Measurements from ENCODE around the gene ST6GALNAC1.
A peak's percentile ranks its signal among the peaks of the same experiment; 100 is the strongest.
"Not testable (repeated sequence)": the region's sequence is repeated elsewhere in the genome, so short reads cannot be mapped to it uniquely, and the experiment has no call there.

Gene ST6GALNAC1

DNA sequence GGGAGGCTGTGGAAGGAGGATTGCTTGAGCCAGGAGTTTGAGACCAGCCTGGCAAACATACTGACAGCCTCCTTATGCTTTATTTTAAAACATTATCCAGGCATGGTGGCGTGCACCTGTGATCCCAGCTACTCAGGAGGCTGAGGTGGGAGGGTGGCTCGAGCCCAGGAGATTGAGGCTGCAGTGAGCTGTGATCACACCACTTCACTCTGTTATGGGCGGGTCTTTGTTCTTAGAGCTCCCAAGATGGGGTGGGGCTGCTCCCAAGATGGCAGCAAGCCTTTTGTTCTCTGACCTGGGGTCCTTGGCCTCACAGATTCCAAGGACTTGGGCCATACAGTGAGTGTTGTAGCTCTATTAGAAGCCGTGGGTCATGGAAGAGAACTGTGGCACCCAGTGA is 31.8 kb downstream of the ST6GALNAC1 start:
- DNase-seq (ENCODE audit: low read depth in 1 of 2, low spot score in 1 of 2), result no peak
- TF ChIP-seq JUND (IDR thresholded peaks at IDR 0.05; ENCODE audit: low read depth), result no peak
- in situ Hi-C loops (cut with HindIII; ENCODE audit: low pct_unique_long_range_greater_than_20kb, low sequenced_read_pairs), result no loop called here

DNA sequence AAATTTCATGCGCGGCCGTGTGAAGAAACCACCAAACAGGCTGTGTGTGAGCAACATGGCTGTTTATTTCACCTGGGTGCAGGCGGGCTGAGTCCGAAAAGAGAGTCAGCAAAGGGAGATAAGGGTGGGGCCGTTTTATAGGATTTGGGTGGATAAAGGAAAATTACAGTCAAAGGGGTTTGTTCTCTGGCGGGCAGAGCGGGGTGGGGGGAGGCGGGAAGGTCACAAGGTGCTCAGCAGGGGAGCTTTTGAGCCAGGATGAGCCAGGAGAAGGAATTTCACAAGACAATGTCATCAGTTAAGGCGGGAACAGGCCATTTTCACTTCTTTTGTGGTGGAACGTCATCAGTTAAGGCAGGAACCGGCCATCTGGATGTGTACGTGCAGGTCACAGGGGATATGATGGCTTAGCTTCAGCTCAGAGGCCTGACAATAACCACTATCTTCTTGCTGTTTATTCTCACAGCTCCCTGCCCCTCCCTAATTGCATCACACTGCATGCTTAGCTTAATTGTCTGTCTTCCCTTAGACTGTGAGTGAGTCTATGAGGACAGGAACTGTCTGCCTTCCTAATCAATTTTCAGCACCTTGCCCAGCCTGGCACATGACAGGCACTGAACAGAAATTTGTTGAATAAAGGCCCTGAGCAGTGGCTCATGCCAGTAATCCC is 32.3 kb downstream of the ST6GALNAC1 start:
- DNase-seq (ENCODE audit: low read depth in 1 of 2, low spot score in 1 of 2); in situ Hi-C loops (cut with HindIII; ENCODE audit: low pct_unique_long_range_greater_than_20kb, low sequenced_read_pairs): not testable (repeated sequence)

DNA sequence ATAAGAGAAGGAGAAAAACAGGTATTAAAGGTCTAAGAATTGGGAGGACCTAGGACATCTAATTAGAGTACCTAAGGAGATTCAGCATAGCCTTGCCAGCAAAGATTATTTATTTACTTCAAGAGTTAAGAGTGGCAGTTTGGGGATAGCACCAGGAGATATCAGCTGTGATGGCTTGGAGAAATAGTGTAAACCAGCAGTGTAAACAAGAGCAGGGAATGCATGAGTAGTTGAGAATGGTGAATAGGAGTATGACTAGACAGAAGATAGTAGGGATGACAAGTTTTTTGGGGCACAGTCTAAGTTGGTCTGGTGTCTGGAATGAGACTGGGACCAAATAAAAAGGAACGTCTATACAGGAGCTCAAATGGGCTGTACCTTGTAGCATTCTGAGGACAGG is 36.9 kb downstream of the ST6GALNAC1 start:
- in situ Hi-C loops (cut with HindIII; ENCODE audit: low pct_unique_long_range_greater_than_20kb, low sequenced_read_pairs); DNase-seq (ENCODE audit: low read depth in 1 of 2, low spot score in 1 of 2): not testable (repeated sequence)

DNA sequence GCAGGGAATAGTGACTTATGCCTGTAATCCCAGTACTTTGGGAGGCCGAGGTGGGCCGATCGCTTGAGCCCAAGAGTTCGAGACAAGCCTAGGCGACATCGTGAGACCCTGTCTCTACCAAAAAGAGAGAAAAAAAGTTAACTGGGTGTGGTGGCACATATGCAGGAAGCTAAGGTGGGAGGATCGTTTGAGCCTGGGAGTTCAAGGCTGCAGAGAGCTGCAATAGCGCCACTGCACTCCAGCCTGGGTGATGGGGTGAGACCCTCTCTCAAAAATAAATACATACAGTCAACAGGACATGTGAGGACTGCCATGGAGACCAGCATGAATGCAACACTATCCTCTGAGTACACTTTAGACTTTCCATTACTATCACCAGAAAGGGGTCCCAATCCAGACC is 42.5 kb downstream of the ST6GALNAC1 start:
- in situ Hi-C loops (cut with HindIII; ENCODE audit: low pct_unique_long_range_greater_than_20kb, low sequenced_read_pairs), result no loop called here
- no peak for DNase-seq (ENCODE audit: low read depth in 1 of 2, low spot score in 1 of 2)
- no peak for TF ChIP-seq JUND (IDR thresholded peaks at IDR 0.05; ENCODE audit: low read depth)

DNA sequence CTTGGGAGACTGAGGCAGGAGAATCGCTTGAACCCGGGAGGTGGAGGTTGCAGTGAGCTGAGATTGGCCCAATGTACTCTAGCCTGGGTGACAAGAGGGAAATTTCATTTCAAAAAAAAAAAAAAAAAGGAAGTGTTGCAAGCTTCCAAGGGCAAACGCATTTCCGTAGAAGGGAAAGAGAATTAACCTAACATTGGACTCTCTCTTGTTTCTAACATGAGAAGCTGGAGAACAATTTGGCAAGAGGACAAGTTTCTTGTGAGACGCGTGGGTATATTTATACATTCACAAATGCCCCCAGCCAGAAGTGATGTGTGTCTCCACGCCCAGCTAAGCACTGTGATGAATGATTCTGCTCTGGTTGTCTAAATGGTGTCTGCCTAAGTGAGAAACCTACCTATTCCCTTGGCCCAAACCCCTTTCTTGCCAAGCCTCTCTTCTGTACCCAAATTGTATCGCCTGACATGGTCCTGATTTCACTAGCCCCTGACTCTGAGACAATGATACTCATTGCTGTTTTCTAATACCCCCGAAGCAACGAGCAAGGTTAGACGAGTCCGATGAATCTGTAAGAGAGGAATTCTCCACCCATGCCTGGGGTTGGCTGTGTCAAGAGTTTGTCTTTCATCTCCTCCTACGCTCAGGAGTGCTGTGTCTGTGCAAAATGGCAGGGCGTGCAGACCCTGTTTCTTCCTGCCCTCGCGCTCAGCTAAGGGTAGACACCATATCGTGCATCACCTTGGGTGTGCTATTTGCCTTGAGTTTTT is 43.7 kb downstream of the ST6GALNAC1 start:
- DNase-seq (ENCODE audit: low read depth in 1 of 2, low spot score in 1 of 2), result no peak
- in situ Hi-C loops (cut with HindIII; ENCODE audit: low pct_unique_long_range_greater_than_20kb, low sequenced_read_pairs), result no loop called here
- TF ChIP-seq JUND (IDR thresholded peaks at IDR 0.05; ENCODE audit: low read depth), result no peak

DNA sequence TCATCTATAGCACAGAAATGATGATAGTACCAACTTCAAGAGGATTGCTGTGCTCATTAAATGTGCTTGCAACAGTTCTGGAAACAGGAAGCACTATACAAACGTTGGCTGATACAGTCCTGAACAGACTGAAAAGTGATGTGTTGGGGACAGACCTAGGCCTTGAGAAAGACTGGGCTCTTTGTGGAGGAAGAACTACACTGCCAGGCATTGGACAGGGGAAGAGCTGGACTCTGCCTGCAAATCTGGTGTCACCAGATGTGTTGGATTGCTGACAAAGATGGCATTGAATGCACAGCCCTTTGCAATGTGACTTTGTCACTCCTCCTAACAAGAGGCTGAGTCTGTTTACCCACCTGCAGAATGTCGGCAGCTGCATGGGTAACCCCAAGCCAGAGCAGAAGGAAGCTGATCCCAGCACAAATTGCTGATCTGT is 45.5 kb downstream of the ST6GALNAC1 start:
- DNase-seq (ENCODE audit: low read depth in 1 of 2, low spot score in 1 of 2), result no peak
- TF ChIP-seq JUND (IDR thresholded peaks at IDR 0.05; ENCODE audit: low read depth), result no peak
- in situ Hi-C loops (cut with HindIII; ENCODE audit: low pct_unique_long_range_greater_than_20kb, low sequenced_read_pairs), result no loop called here

DNA sequence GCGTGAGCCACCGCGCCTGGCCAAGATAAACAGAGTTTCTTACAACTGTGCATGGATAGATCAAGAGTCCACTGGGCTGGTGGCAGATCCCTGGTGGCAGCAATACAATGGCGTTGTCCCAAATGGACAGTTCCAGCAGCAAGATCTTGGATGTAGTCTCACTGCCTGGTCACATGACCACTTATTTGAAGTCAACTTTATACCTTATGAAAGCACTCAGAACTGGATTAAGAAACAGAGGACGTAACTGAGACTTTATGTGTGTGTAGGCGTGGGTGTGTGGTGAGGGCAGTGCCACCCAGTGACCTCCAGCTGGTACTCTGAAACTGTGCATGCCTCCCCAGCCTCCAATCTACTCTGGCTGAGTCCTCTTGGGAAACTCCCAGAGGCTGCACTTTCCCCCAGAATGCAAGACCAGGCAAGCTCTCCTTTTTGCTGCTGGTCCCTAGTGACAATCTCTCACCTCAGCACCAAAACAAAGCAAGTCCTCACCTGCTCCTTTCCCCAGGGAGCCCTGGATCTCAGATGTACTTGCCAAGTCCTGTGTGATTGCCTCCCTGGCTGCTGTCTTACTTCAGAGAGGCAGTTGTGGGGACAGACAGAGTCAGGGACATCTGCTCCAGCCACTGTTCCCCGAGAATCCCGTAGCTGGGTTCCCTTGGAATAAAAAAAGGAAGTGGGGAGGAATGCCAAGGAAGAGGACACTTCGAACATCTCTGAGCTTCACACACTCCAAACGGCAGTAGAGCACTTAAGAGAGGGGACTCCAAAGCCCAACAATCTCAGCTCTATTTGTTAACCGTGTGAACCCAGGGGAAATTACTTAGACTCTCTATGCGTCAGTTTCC is 46.2 kb downstream of the ST6GALNAC1 start:
- in situ Hi-C loops (cut with HindIII; ENCODE audit: low pct_unique_long_range_greater_than_20kb, low sequenced_read_pairs), result no loop called here
- no peak for TF ChIP-seq JUND (IDR thresholded peaks at IDR 0.05; ENCODE audit: low read depth)
- DNase-seq (ENCODE audit: low read depth in 1 of 2, low spot score in 1 of 2), result no peak

DNA sequence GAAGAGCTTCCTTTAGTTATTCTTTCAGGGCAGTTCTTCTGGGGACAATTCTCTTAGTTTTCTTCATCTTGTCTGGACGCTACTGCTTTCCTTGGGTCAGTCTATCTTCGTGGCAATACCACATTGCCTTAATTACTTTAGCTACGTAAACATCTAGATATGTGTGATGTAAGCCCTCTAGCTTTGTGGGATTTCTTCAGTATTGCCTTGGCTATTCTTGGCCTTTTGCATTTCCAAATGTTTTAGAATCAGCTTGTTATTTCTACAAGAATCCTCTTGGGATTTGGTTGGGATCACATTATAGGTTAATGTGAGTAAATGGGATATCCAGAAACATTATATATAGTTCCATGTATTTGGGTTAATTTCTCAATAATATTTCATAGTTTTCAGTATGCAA is 48.9 kb downstream of the ST6GALNAC1 start:
- TF ChIP-seq JUND (IDR thresholded peaks at IDR 0.05; ENCODE audit: low read depth), result no peak
- in situ Hi-C loops (cut with HindIII; ENCODE audit: low pct_unique_long_range_greater_than_20kb, low sequenced_read_pairs), result no loop called here
- DNase-seq (ENCODE audit: low read depth in 1 of 2, low spot score in 1 of 2), result no peak

DNA sequence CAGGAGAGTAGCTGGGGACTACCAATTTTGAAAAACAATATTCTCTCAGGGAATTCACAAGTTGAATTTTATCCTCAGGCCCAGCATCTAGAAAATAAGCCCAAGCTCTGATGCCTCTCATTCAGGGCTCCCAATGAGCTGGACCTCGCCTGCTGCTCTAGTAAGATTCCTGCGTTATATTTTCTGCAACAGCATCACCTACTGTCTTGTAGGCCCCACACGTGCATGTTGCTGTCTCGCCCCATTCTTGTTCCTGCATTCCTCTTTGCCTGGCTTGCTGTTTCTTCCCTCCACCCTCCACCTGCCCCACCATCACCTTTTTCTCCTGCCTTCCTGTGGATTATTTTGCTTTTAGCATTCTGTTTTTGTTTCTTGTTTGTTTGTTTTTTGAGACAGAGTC is 49.6 kb downstream of the ST6GALNAC1 start:
- in situ Hi-C loops (cut with HindIII; ENCODE audit: low pct_unique_long_range_greater_than_20kb, low sequenced_read_pairs), result no loop called here
- no peak for TF ChIP-seq JUND (IDR thresholded peaks at IDR 0.05; ENCODE audit: low read depth)
- DNase-seq (ENCODE audit: low read depth in 1 of 2, low spot score in 1 of 2), result no peak

DNA sequence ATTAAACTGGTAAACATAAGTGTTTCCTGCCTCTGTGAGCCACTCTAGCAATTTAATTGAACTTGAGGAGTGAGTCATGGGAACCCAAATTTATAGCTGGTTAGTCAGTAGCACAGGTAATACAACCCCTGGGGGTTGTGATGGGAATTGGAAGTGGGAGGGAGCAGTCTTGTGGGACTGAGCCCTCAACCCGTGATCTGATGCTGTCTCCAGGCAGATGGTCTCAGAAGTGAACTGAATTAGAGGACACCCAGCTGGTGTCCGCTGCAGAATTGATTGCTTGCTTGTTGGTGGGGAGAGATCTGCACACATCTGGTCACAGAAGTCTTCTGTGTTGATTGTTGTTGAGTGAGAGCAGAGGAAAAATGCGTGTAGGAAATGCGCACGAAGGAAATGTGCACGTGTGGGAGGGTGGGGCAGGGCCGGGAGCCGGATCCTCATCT is 50.2 kb downstream of the ST6GALNAC1 start:
- no peak for DNase-seq (ENCODE audit: low read depth in 1 of 2, low spot score in 1 of 2)
- TF ChIP-seq JUND (IDR thresholded peaks at IDR 0.05; ENCODE audit: low read depth), result no peak
- in situ Hi-C loops (cut with HindIII; ENCODE audit: low pct_unique_long_range_greater_than_20kb, low sequenced_read_pairs), result no loop called here

DNA sequence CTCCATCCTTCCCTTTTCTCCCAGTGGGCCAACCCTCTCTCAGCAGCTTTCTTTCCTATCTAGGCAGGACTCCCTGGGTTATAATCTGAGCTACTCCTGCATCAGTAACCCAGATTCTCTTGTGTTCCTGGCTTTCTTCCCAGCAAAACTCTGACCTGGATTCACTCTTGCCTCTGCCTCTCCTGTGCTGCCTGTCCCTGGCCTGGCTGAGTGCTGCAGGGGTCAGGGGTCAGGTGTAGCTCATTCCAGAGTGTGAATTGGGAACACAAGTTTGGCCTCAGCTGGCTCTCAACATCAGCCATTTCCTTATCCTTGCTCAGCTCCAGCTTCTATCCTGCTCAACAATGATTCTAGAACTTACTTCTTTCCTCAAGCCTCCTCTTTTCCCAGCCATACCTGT is 55.4 kb downstream of the ST6GALNAC1 start:
- in situ Hi-C loops (cut with HindIII; ENCODE audit: low pct_unique_long_range_greater_than_20kb, low sequenced_read_pairs), result no loop called here
- no peak for TF ChIP-seq JUND (IDR thresholded peaks at IDR 0.05; ENCODE audit: low read depth)
- no peak for DNase-seq (ENCODE audit: low read depth in 1 of 2, low spot score in 1 of 2)

DNA sequence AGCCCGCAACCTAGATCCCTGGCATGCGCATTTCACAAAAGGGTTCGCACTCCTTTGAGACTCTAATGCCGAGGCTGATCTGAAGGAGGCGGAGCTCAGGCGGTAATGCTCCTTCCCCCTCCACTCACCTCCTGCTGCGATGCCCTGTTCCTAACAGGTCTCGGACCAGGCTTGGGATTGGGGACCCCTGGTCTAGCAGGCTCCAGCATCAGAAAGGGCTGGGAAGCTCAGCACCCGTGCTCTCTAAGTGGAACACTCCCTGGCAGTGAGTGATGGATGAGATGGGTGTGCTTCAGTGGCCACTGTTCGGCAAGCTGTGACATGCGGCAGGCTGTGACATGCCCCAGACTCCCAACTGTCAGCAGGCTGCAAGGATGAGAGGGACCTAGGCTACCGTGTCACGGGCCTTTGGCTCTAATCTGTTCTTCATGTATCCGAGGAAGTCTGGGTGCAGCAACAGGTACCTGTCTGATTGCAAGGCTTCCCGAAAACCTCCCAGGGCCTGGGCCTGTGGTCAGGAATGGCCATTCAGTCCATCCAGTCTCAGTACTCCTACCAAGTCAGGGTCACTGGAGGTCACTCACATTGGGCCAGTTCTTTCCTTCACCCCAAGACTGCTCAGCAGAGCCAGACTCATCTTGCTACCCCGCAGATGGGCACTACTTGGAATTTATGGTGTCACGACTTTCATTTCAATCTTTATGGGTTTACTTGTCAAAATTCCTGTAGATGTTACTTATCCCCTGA is 56.6 kb downstream of the ST6GALNAC1 start:
- peak in 1 of 2 experiments; percentile 62 for DNase-seq (ENCODE audit: low read depth in 1 of 2, low spot score in 1 of 2)
- in situ Hi-C loops (cut with HindIII; ENCODE audit: low pct_unique_long_range_greater_than_20kb, low sequenced_read_pairs), result no loop called here
- TF ChIP-seq JUND (IDR thresholded peaks at IDR 0.05; ENCODE audit: low read depth), result no peak

Data from T47D (cell line).